GM12892 (cell line): ENCODE data around the gene TMEM255B.

ENCODE experiments used
- POLR2A ChIP-seq: IDR thresholded peaks from 2 replicates; pipeline ENCODE4 v1.6.1; 2011; ENCODE audit warnings: low read depth, low read length, control low read depth
- POLR2AphosphoS5 ChIP-seq: IDR thresholded peaks from 2 replicates; pipeline ENCODE4 v1.6.1; 2011; ENCODE audit warnings: low read depth, low read length, control low read depth
- TAF1 ChIP-seq: IDR thresholded peaks from 2 replicates; pipeline ENCODE4 v1.6.1; 2011; ENCODE audit warnings: low read depth, mild to moderate bottlenecking, control low read depth, low read length, borderline replicate concordance

DNA sequence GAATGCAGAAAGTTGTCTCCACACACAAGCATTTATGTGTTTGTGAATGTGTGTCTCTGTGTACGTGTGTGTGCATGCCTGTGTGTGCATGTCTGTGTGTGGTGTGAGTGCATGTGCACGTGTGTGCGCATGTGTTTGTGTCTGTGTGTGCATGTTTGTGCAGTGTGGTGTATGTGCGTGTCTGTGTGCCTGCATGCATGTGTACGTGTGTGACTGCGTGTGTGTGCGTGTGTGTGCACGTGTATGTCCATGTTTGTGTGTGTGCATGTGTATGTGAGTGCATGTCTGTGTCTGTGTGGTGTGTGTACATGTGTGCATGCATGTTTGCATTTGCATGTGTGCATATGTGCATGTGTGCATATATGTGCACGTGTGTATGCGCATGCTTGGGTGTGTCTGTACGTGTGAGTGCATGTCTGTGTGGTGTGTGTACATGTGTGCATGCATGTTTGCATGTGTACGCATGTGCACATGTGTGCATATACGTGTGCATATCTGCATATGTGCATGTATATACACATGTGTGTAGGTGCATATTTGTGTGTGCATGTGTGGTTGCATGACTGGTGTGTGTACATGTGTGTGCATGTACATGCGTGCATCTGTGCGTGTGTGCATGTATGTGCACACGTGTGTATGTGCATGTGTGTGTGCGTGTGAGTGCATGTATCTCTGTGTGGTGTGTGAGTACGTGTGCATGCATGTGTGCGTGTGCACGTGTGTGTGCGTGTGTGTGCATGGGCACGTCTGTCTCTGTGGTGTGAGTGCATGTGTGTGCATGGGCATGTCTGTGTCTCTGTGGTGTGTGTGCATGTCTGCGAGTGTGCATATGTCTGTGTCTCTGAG lies 8.2 kb upstream of the TMEM255B start:
- TF ChIP-seq POLR2A (no peak), POLR2AphosphoS5 (no peak), TAF1 (no peak)
